Mononuclear cell (primary cell): Measurements from ENCODE around the gene C6orf52. TPM values are rescaled to one million over a fixed set of nuclear protein-coding genes. Genes with fewer than 3 reads are reported as not detected.
"Not testable (repeated sequence)": the region's sequence is repeated elsewhere in the genome, so short reads cannot be mapped to it uniquely, and the experiment has no call there.

Source experiments
- H3K27me3 ChIP-seq: 2 replicates; pipeline ENCODE4 v1.6.0; 2011; ENCODE audit warnings: low read length, control low read depth; ENCODE audit not compliant: insufficient read depth
- H3K4me1 ChIP-seq: 2 replicates; pipeline ENCODE4 v1.5.1; 2011; ENCODE audit warnings: mild to moderate bottlenecking, low read length, control low read depth; ENCODE audit not compliant: insufficient read depth
- H3K4me3 ChIP-seq: 2 replicates; pipeline ENCODE4 v1.5.1; 2011; ENCODE audit warnings: mild to moderate bottlenecking, low read length, moderate library complexity
- H3K9me3 ChIP-seq: 2 replicates; pipeline ENCODE4 v1.5.1; 2011; ENCODE audit warnings: low read depth, mild to moderate bottlenecking, control low read depth, low read length
- total RNA-seq: library from RNA; depleted of rRNA; stranded (reverse); fragments of >200 nt; gene quantifications from one replicate; pipeline ENCODE4 v1.2.3, GENCODE V29; 2012

C6orf52 gene
- not detected for total RNA-seq

DNA sequence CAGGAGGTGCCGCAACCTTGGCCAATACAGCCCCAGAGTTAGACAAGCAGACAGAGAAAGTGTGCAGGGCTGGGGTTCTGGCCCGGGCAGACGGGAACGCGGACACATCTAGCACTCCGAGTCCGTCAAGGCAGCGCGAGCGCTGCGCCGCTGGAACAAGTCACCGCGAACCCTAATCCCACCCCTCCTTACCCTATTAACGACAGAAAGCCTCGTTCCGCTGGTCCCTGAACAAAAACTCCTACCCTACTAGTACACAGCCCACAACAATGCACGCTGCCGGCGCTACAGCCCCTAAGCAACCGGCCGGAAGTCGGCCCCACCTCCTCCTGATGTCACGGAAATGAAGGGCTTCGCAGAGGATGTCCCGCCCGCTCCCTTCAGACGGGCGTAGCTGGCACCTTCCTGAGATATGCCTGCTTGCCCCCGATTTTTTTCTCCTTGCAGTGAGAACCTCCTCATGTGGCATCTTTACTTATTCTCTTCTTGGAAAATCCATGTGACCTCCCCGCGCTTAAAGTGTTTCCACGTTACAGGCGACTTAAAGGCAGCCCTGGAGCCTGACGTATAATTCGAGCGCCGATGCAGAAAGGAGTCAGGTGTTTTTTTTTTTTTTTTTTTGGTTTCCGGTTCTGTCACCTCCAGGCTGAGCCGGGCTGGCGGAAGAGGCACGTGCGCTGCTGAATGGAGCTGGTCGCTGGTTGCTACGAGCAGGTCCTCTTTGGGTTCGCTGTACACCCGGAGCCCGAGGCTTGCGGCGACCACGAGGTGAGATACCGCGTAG, at the start of gene C6orf52, which contains the start of gene PAK1IP1:
TSS of gene C6orf52 (minus strand) at position 315 of the 784 bp plus-strand sequence. CDS start 7,066 bp downstream, outside the sequence.
TSS of gene PAK1IP1 (plus strand) at position 671 of the 784 bp plus-strand sequence. CDS start at position 685, 14 bp downstream.
- H3K4me1 ChIP-seq: peaks cover 42% of the 10 kb centered on the region
- H3K9me3 ChIP-seq: no peaks in the 10 kb centered on the region
- H3K27me3 ChIP-seq: no peaks in the 10 kb centered on the region
- peak within 1 kb of the TSS; percentile 76 for H3K4me3 ChIP-seq

DNA sequence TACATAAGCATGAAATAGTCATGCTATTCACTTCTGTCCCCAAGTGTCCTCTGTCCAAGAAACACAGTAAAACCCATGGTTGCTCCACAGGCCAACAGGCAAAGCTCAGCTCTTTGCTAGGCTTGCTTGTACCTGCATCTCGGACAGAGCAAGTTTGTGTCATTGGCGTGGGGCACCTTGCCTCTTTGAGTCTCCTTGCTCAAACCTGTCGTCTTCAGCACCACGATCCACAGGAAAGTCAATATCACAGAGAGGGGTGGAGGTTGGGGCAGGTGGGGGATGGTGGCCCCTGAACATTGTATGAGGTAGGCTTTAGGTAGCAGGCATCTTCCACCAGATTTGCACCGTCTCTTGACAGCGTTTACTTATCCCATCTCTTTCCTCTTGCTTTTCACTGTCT, 49.1 kb upstream of the C6orf52 start:
- Histone ChIP-seq H3K4me1 (peaks cover 16% of the 10 kb centered on the region), H3K9me3 (no peaks in the 10 kb centered on the region), H3K27me3 (no peaks in the 10 kb centered on the region), H3K4me3 (no peak overlapping the region)

DNA sequence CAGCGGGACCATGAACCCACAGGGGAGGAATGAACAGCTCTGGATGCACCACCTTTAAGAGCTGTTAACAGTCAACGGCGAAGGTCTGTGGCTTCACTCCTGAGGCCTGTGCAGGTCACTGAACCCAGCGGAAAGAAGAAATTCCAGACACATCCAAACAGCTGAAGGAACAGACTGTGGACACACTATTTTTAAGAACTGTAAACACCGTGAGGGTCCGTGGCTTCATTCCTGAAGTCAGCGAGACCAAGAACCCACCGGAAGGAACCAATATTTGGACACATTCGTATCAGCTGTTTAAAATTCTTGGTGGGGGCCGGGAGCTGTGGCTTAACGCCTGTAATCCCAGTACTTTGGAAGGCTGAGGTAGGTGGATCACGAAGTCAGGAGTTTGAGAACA, 47.8 kb upstream of the C6orf52 start:
- H3K27me3 ChIP-seq: no peaks in the 10 kb centered on the region
- H3K9me3 ChIP-seq: no peaks in the 10 kb centered on the region
- H3K4me3 ChIP-seq: no peak overlapping the region
- peaks cover 9% of the 10 kb centered on the region for H3K4me1 ChIP-seq

DNA sequence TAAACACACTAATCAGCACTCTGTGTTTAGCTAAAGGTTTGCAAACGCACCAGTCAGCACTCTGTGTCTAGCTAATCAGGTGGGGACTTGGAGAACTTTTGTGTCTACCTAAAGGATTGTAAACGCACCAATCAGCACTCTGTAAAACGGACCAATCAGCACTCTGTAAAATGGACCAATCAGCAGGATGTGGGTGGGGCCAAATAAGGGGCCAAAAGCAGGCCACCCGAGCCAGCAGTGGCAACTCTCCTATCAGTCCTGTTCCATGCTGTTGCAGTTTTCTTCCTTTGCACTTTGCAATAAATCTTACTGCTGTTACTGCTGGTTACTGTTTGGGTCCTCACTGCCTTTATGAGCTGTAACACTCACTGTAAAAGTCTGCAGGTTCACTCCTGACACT, 47.2 kb upstream of the C6orf52 start:
- H3K4me1 ChIP-seq, H3K4me3 ChIP-seq, H3K9me3 ChIP-seq, H3K27me3 ChIP-seq: not testable (repeated sequence)

DNA sequence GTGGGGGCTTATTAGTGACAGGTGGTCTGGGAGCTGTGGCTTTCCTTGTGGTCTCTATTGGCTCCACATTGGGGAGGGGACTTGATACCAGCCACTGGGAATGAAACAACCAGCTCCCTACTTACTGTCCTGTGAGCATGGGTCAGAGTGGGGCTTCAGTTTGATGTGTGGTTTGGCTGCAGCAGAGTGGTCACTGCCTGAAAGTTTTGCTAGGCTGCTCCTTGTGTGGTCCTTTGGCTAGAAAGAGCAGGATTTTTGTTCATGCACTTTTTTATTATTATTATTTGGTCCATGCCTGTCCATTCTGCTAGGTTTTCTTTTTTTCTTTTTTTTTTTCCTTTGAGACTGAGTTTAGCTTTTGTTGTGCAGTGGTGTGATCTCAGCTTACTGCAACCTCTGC, 45.6 kb upstream of the C6orf52 start:
- no peaks in the 10 kb centered on the region for H3K9me3 ChIP-seq
- no peak overlapping the region for H3K4me3 ChIP-seq
- H3K27me3 ChIP-seq: no peaks in the 10 kb centered on the region
- H3K4me1 ChIP-seq: no peaks in the 10 kb centered on the region

DNA sequence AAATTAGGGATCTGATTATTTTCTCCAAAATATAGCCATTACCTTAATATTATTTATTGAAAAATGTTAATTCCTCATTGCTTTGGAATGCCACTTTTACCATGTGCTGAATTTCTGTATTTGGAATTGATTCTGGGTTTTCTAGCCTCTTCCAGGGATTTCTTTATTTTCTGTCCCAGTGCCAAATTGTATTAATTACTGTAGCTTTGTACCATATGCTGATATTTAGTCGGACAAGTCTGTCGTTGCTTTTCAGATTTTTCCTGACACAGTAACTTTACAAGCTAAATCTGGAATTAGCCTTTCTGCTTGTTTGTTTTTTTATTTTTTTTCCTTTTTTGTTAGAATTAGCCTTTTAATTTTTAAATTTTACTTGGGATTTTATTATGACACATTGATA, 42.3 kb upstream of the C6orf52 start:
- H3K4me1 ChIP-seq: peaks cover 9% of the 10 kb centered on the region

DNA sequence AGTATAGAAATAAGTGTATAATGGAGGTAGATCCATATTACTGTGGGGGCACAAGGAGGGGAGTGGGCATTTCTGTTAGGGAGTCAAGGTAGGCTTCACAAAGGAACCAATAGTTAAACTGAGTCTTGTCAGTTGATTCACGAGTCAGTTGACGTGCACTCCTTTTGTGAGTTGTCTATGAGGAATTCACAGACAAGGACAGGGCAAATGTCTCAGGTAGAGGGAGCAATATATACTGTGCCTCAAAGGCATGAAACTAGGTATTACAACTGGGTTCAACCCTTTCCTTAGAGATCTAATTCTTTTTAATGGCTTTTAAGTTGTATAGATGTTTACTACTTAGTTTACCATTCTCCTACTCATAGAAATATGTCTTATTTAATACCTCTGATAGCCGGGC, 39.4 kb upstream of the C6orf52 start:
- peaks cover 9% of the 10 kb centered on the region for H3K4me1 ChIP-seq
- H3K4me3 ChIP-seq: no peak overlapping the region
- no peaks in the 10 kb centered on the region for H3K27me3 ChIP-seq
- H3K9me3 ChIP-seq: no peaks in the 10 kb centered on the region

More for the DNA sequence above, 42.3 kb upstream of the C6orf52 start:
- no peaks in the 10 kb centered on the region for H3K27me3 ChIP-seq
- H3K4me3 ChIP-seq: no peak overlapping the region
- H3K9me3 ChIP-seq: no peaks in the 10 kb centered on the region

DNA sequence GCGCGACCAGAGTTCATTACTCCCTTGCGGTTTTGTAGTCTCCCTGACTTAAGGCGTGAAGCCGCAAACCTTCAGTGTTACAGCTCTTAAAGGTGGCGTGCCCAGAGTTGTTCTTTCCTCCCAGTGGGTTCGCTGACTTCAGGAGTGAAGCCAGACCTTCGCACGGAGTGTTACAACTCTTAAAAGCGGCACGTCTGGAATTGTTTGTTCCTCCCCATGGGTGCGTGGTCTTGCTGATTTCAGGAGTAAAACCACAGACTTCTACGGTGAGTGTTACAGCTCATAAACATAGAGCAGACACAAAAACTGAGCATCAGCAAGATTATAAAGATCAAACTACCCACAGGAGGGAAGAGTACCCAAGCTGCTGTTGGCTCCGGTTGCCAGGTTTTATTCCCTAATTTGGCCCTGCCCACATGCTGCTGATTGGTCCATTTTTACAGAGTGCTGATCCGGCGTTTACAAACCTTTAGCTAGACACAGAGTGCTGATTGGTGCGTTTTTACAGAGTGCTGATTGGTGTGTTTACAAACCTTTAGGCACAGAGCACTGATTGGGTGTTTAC, 38.8 kb upstream of the C6orf52 start:
- Histone ChIP-seq H3K9me3 (no peaks in the 10 kb centered on the region), H3K4me1 (peaks cover 9% of the 10 kb centered on the region), H3K27me3 (no peaks in the 10 kb centered on the region), H3K4me3 (no peak overlapping the region)

DNA sequence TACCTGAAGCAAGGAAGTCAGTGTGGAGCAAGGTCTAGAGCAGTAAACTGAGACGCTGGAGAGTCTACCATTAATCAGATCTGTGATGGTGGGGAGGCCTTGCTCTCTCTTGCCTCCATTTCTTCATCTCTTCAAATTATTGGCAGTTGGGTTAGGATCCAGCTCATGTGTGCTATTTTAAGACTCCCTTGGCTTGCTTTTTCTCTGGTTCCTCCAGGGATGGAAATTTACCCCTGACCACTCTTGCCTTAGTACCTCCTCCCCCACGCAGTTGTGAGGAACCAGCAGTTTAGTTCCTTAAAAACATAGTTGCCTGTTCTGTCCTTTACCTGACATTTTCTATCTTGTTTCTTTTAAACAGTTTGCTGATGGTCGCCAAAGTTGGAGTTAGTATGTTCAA, 35.8 kb upstream of the C6orf52 start:
- H3K4me3 ChIP-seq: no peak overlapping the region

DNA sequence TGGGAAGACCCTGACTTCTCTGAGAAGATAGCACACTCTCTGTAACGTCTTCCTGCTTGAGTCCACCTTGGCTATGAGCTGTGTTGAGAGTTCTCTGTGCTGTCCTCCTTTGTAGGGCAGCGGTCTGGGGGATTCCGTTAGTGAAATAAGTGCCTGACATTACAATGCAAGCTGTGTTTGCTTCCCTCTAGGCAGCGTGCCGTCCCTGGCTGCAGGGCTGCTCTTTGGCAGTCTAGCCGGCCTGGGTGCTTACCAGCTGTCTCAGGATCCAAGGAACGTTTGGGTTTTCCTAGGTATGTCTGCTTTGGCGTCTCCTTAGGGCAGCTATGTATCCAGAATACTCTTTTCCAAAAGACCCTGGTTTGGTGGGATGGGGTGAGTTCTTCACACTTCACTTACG, 31.3 kb upstream of the C6orf52 start:
- H3K9me3 ChIP-seq: no peaks in the 10 kb centered on the region
- no peak overlapping the region for H3K4me3 ChIP-seq
- H3K27me3 ChIP-seq: no peaks in the 10 kb centered on the region
- H3K4me1 ChIP-seq: peaks cover 62% of the 10 kb centered on the region

More for the DNA sequence above, 35.8 kb upstream of the C6orf52 start:
- no peaks in the 10 kb centered on the region for H3K27me3 ChIP-seq
- H3K4me1 ChIP-seq: peaks cover 27% of the 10 kb centered on the region
- no peaks in the 10 kb centered on the region for H3K9me3 ChIP-seq

DNA sequence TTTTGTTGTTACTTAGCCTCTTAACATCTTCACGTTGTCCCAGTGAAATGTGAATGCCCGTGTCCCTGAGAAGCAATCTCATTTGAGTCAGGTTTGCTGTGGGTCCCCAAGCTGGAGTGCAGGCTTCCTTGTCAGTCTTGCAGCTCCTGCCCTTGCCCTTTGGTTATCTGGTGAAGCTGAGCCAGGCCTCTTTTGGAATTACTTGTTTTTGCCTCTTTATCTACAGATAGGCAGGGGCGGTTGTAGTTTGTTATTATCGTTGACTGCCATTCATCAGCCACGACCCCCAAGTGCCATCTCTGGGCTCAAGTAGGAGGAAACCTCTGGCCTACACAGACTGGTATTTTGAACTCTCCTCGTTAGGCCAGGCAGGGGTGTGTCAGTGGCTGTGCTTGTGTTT, 30.6 kb upstream of the C6orf52 start:
- Histone ChIP-seq H3K9me3 (no peaks in the 10 kb centered on the region), H3K4me1 (peaks cover 64% of the 10 kb centered on the region), H3K27me3 (no peaks in the 10 kb centered on the region), H3K4me3 (no peak overlapping the region)

DNA sequence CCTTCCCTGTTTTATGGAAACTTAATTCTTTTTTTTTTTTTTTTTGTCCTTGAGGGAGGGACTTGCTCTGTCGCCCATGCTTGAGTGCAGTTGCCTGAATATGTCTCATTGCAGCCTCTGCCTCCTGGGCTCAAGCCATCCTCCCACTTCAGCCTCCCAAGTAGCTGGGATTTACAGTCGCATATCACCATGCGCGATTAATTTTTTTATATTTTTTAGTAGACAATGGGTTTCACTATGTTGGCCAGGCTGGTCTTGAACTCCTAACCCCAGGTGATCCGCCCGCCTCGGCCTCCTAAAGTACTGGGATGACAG, 29.1 kb upstream of the C6orf52 start:
- Histone ChIP-seq H3K27me3 (no peaks in the 10 kb centered on the region), H3K4me3 (peak overlapping the region; percentile 67), H3K9me3 (no peaks in the 10 kb centered on the region), H3K4me1 (peaks cover 72% of the 10 kb centered on the region)

DNA sequence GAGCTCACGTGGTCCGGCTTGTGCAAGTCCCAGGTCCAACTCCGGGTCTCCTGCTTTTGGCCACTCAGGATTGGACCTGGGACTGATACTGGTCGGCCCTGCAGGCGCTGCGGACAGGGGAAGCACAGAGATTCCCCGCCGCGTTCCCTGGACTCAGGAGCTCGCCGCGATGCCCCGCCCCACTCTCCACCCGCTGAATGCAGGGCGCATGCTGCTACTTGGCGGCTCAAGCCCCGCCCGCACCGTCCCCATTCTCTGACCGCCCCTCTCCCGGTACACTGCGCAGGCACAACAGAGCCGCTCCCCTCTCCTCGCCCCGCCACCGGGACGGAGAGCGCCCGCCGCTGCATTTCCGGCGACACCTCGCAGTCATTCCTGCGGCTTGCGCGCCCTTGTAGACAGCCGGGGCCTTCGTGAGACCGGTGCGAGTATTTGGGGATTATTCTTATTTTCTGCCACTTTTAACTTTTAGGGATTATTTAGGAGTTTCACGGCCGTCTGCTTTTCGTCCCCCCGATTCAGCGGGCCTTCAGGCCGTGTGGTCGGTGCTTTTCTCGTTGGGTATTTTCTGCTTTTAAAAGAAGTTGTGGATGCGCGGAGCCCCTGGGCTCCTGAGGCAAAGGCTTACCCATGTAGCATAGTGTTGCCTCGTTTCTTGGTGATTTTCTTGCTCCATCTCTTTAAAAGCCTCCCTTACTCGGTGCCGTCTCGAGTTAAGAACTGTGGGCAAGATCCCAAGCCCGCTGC, 28.6 kb upstream of the C6orf52 start, which contains the start of gene TMEM14C:
TSS of gene TMEM14C (plus strand) at position 251 of the 747 bp plus-strand sequence. CDS start 1,544 bp downstream, outside the sequence.
- no peaks in the 10 kb centered on the region for H3K27me3 ChIP-seq
- peaks cover 72% of the 10 kb centered on the region for H3K4me1 ChIP-seq
- H3K4me3 ChIP-seq: peak within 1 kb of the TSS; percentile 67
- no peaks in the 10 kb centered on the region for H3K9me3 ChIP-seq

DNA sequence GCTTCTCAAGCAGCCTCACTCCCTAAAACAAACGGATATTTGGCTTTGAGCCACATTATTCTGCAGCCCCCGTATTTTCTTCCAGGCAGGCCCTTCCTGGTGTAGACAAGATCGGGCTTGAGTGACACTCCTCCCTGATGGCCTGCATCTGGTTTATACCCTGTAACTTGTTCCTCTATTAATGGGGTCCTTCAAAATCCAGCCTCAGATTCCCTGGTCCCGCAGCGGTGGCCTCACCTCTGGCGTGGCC, 28.1 kb upstream of the C6orf52 start:
- no peaks in the 10 kb centered on the region for H3K9me3 ChIP-seq
- H3K4me3 ChIP-seq: peak overlapping the region; percentile 67
- no peaks in the 10 kb centered on the region for H3K27me3 ChIP-seq
- peaks cover 68% of the 10 kb centered on the region for H3K4me1 ChIP-seq

DNA sequence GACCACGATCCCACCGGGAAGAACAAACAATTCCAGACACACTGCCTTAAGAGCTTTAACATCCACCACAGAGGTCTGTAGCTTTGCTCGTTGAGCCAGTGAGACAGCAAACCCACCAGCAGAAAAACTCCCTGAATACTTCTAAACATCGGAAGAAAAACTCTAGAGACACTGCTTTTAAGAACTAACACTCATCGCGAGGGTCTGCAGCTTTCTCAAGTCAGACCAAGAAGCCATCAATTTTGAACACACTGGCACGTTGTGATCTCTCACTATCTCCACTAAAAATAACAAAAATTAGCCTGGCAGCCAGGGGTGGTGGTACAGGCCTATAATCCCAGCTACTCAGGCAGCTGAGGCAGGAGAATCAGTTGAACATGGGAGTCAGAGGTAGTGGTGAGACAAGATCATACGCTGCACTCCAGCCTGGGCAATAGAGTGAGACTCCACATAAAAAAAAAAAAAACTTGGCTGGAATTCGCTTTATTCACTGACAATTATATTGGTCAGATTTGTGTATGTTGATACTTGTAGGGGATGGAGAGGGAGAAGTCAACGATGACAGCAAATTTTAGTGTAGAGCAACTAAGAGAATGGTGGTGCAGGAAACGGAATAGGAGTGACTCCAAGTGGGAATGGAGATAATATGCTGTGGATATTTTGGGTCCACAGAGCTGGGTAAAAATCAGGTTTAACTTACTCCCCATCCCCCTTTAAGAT, 27.6 kb upstream of the C6orf52 start:
- peaks cover 64% of the 10 kb centered on the region for H3K4me1 ChIP-seq

More for the DNA sequence above, 27.6 kb upstream of the C6orf52 start:
- H3K9me3 ChIP-seq: no peaks in the 10 kb centered on the region
- H3K4me3 ChIP-seq: peak overlapping the region; percentile 67
- H3K27me3 ChIP-seq: no peaks in the 10 kb centered on the region
